HTR-8/SVneo (cell line): ENCODE measurements around the gene FEM1B.
A peak's percentile ranks its signal among the peaks of the same experiment; 100 is the strongest.
"Not testable (repeated sequence)": the region's sequence is repeated elsewhere in the genome, so short reads cannot be mapped to it uniquely, and the experiment has no call there.

Source experiments
- DNase-seq: peaks from one replicate; pipeline ENCODE4 v3.0.0; 2011; ENCODE audit warnings: low spot score, mixed read lengths; ENCODE audit not compliant: insufficient read length
- FAIRE-seq: peaks from 2 replicates; lab custom pipeline; 2011; peaks lifted over from hg19 to GRCh38; lab: Jason Lieb, UNC

FEM1B gene

DNA sequence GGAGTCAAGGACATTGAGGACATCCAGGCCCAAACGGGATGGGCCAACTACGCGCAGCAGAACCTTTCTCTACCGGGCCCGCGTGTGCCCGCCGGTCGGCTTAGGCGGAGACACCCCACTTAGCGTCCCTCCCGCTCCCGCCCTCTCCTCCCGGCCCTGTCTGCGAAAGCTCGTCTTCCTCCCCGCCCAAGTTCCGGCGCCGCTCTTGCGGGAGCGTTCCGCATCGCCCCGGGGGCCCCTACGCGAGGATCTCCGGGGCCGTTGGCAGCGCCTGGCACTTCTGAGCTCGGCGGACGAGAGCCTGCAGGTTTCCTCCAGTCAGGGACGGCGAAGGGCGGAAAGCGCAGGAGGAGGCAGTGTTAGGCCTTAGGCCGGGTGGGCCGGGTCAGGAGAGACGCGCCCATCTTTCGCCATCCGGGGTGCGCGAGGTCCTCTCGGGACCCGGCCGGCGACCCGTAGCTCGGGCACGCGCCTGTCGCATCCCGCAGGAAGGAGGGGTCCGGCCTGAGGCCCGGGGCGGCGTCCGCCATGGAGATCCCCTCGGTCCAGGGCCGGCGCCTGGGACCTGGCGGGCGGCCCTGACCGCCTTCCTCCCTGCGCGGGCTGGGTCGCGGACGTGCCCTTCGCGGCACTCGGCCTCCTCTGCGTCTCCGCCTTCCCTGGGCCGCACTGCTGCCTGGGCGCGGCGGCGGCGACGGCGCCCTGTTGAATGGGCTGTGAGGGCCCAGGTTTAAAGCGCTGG lies at the start of gene FEM1B:
Gene FEM1B, plus strand, starts transcription at position 143 of the 742 bp plus-strand sequence. CDS start 673 bp downstream, outside the sequence.
- FAIRE-seq (peak; percentile 79), DNase-seq (peak; percentile 79)

DNA sequence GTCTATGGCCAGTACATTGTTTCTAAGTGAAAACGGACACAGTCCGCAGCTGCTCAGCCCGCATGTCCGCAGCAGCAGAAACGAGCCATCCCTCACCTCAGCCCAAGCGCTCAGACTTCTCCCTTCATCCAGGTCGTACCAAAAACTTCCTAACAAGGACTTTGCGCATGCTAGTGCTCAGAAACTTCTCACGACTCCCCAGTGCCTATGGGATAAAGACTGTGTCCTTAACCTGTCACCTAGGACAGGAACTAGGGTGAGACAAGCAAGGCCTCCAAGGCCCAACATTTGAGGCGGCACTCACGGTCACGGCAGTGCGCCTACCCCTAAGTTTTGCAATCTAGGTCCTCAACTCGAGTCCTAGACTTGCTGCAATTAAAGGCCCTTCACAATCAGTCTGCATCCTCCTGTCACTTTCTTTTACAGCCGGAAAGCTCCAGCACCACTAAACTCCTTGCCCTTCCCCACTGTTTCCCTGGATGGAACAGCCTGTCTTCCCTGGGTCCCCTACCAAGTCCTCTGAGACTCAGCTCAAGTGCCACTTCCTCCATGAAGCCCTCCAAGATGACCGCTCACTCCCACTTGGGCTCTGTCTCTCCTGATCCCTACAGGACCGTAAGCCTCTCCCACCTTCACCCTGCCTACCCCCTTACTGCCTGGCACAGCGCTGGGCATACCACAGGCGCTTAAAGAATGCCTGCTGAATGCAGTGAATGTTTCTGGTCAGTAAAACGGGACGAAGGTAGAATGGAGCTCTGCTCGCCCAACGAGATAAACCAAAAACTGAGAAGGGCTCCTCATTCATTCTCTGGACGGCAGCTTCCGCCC lies 49.2 kb upstream of the FEM1B start:
- no peak for DNase-seq

DNA sequence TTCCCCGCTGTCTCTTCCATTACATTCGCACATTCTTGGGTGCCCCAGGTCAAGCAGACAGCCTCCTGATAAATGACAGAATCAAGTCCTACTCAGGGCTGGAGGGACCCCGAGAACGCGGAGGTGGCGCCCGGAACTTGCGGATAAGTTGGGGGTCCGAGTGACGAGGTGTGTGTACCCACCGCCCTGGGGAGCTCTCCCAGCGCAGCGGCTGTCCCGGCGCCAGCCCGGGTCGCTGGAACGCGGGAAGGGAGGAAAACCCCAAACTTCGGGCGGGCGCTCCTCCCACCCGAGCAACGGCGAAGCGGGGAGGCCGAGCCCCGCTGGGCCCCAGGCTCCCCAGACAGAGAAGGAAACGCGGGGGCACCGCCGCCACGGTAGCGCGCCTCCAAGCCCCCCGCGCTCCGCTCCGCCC lies 48.6 kb upstream of the FEM1B start:
- DNase-seq, result no peak

More for the DNA sequence above, 49.2 kb upstream of the FEM1B start:
- no peak for FAIRE-seq

DNA sequence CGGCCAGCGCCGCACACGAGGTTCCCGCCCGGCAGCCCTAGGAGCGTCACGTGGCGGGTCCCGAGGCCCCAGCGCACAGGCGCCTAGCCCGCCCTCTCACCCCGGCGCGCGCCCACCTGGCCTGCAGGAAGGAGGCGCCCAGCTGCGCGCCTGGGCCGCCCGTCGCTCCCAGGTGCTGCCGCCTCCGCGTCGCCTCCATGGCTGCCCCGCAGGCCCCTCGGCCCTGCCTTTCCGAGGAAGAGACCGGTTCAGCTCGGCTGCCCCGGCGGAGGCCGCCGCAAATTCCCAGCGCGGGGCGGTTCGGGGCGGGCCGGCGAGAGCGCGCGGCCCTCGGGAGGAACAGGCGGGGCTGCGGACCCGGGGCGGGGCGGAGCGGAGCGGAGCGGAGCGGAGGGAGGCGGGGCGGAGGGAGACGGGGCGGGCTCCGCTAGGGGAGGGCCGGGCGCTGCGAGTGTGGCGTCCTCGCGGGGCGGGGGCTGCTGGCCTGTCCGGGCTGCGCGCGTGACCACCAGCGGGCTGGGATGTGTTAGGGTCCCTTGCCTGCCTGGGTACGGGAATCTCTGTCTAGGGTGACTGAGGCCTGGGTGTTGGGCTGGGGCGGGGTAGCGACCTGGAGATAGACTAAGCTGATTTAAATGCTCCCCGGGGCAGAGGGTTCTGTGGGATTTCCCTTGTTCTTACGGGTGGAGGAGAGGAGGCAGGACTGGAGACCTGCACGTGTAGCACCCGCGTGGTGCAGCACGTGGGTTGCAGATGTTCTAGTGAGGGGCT lies 48.0 kb upstream of the FEM1B start, which contains the start of gene CLN6:
Gene CLN6, minus strand, starts transcription at position 343 of the 771 bp plus-strand sequence. Its CDS starts 144 bp downstream, at position 199.
- FAIRE-seq, result peak; percentile 86
- DNase-seq, result peak; percentile 87

More for the DNA sequence above, 48.6 kb upstream of the FEM1B start:
- no peak for FAIRE-seq

DNA sequence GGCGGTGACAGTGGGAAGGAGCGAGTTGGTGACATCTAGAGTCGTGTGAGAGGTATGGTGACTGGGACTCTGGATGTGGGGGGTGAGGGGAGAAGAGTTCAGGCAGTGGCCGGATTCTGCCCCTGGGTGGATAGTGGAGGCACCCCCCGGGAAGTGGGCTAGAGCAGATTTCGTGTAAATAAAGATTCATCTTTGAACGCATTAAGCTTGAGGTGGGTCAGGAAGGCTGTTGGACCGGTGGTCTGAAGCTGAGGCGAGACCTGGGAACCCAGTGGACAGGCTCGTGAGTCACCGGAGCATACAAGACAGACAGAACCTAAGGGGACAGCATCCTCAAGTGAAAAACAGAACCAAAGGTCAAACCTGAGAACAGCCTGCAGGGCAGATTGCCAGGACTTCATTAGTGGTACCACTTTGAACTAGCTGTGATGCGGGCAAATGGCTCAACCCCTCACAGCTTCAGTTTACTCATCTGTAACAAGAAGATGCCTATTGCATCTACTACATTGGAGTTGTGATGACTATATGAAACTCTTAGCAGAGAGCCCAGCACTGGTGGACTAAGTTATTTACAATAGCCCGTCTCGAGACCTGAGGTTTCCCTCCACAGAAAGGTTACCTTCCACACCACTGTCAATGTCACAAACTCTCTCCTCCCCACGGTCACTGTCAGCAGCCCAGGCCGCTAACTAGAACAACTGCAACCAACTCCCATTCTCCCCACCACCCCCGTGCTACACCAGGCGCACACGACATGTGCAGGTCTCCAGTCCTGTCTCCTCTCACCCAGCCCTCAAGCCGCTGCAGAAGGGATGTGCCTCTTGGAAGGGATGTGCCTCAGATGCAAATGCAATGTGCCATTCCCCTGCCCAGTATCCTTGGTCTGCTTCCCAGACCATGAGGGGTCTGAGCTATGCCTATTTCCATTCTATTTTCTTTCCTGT lies 47.1 kb upstream of the FEM1B start:
- no peak for FAIRE-seq
- DNase-seq, result no peak

DNA sequence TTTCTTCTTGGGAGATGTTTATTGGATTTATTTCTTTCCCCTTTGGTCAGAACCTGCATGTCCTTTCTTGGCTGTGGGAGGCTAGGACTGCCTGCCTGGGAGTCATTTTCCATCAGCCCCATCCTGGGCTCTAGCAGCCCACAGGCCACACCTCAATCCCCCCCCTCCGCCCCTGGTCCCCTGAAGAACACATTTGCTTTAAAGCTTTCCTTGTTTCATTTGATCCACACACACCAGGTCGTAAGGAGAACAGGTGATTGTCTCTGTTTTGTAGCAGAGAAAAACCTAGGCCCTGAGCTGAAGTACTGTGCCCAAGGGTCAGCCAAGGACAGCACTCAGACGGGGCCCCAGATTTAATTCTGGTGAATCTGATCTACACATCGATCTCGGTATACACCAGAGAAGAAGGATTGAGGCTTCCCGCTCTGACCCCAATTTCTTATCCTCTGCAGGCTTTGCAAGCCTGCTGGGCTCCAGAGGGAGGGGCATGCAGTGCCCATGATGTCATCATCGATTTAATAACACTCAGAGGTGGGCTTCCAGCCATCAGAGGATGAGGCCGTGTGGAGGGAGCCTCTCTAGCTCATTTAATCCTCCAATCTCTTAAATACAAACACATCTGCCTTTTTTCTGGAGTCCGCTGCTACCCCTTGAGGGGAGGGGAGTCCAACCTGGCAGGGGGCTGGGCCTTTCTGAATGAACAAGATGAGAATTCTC lies 46.3 kb upstream of the FEM1B start:
- FAIRE-seq (no peak), DNase-seq (no peak)

DNA sequence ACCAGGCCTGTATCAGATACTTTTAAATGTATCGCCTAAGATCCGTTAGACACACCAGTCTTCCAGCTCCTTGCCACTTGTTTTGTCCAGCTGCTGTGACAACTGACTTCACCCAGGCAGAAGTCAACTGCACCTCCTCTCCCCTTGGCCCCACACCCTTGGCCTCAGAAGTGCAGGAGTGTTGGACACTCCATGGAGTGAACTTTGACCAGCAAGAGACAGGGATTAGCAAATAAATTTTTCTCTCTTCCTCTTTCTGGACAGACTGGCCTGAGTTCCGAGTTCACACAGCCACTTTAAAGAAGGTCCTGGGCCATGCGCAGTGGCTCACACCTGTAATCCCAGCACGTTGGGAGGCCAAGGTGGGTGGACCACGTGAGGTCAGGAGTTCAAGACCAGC lies 45.1 kb upstream of the FEM1B start:
- FAIRE-seq (no peak), DNase-seq (no peak)

DNA sequence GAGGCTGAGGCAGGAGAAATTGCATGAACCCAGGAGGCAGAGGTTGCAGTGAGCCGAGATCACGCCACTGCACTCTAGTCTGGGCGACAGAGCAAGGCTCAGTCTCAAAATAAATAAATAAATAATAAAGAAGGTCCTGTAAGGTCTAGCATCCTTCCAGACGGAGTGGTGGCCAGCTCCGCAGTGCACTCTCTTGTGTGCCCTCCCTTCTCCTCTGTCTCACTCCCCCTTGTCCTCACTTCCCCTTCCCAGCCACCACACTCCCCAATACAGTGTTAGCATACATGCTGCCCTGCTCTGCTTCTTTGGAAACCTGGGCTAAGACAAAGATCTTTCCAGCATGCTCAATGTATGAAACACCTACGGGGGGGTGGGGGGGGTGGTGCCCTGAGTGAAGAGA lies 44.6 kb upstream of the FEM1B start:
- DNase-seq (no peak), FAIRE-seq (no peak)

DNA sequence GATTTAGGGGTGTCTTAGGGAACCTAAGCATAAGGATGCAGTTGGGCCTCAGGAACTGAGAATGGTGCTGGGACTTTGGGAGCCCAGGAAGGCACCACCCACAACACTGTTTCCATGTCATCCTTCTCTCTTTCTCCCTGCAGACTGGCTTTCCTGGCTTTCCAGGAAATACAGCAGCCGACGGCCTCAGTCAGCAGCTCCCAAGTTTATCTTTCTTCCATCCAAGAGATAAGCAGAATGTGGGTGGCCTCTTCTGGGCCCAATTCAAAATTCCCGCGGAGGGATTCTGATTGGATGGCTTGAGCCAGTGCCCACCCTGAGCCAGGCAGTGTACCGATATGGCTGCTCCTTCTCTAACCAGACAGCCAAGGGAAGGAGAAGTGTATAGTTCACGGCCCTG lies 43.5 kb upstream of the FEM1B start:
- FAIRE-seq (no peak), DNase-seq (no peak)

DNA sequence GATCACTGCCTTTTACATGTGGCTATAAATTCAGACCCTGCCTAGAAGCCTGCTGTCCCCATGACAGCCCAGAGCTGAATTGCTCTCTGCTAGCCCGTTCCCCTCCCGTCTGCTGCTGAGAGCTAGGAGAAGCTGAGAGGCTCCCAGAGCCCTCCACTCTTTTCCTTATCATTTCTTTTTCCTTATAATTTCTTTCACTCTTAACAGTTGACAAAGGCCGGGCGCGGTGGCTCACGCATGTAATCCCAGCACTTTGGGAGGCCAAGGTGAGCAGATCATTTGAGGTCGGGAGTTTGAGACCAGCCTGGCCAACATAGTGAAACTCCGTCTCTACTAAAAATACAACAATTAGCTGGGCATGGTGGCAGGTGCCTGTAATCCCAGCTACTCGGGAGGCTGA lies 43.0 kb upstream of the FEM1B start:
- not testable (repeated sequence) for FAIRE-seq, DNase-seq

DNA sequence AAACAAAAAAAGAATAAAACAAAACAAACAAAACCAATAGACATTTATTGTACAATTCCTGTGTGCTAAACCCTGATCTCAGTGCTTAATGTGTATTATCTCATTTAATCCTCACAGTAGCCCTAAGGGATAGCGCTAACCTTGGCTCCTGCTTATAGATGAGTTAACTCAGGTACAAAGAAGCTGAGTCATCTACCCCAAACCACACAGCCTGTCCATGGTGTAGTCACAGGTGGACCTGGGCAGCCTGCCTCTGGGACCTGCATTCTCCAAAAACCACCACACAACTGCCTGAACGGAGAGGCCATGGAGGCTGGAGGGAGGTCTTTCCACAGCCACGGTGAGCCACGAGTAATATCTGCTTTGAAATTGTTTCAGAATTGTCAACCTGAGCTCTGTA lies 42.5 kb upstream of the FEM1B start:
- FAIRE-seq, result no peak
- no peak for DNase-seq

DNA sequence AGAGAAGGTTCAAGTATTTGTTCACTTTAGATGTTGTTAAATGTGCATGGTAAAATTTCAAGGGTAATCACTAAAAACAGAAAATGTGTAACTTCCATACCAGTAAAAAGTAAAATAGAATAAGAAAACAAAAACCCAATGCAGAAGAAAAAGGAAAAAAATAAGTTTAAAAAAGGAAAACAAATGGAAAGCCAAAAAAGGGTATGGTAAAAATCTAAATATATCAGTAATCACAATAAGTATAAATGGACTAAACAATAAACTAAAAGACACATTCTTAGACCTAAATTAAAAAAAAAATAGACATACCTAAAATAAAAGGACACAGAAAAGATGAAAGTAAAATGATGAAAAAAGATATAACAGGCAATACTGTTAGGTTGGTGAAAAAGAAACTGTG lies 38.5 kb upstream of the FEM1B start:
- DNase-seq (no peak), FAIRE-seq (no peak)

DNA sequence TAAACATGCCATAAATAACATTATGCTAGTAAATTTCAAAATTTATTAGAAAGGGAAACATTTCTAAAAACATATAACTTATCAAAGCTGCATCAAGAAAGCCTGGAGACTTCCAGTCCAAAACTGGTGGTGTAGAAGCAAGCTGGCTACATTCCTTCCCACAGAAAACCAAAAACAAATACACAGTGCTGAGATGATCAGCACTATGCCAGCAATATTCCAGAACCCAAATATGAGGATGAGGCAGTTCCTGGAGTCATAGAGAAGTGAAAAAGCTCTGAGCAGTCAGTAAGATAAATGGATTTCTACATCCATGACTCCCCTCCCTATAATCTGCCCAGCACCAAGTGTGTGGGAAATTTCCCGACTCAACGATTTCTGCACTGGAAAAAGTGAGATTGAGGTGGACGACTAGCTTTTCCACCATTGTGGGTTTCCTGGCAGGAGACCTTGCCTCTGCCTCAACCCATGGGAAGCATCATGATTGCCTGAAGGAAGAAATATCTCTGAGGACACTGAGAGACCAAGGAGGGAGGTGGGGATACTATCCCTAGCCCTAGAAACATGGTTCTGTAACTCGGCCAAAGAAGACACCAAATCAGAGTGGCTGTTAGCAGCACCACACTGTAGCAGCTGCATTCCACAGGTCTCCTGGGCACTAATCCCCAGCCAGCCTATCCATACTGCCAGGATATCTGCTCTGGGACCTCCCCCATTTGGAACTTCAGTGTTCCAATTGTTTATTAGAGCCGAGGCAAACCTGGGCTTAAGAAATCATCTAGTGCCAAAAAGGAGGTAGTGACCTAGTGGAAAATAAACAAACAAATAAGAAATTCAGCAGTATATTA lies 36.2 kb upstream of the FEM1B start:
- no peak for FAIRE-seq
- no peak for DNase-seq

DNA sequence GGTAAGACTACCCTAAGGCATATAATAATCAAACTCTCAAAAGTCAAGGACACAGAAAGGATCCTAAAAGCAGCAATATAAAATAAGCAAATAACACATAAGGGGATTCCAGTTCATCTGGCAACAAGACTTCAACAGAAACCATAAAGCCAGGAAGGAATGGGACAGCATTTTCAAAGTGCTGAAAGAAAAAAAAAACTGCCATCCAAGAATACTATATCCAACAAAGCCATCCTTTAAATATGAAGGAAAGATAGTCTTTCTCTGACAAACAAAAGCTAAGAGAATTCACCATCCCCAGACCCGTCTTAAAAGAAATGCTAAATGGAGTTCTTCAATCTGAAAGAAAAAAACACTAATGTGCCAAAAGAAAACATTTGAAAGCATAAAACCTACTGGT lies 33.3 kb upstream of the FEM1B start:
- DNase-seq (no peak), FAIRE-seq (no peak)

DNA sequence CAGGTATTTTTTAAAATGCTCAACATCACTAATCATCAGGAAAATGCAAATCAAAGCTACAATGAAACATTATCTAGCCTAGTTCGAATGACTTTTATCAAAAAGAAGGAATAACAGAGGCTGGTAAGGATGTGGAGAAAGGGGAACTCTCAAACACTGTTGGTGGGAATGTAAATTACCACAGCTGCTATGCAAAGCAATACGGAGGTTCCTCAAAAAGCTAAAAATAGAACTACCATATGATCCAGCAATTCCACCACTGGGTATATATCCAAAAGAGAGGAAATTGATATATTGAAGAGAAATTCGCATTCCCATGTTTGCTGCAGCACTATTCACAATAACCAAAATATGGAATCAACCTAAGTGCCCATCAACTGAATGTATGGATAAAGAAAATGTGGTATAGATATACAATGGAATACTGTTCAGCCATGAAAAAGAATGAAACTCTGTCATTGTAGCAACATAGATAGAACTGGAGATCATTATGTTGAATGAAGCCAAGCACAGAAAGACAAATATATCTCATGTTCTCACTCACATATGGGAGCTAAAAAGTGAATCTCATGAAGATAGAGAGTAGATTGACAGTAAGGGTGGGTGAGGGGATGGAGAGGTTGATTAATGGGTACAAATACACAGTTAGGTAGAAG lies 28.4 kb upstream of the FEM1B start:
- DNase-seq (no peak), FAIRE-seq (no peak)

DNA sequence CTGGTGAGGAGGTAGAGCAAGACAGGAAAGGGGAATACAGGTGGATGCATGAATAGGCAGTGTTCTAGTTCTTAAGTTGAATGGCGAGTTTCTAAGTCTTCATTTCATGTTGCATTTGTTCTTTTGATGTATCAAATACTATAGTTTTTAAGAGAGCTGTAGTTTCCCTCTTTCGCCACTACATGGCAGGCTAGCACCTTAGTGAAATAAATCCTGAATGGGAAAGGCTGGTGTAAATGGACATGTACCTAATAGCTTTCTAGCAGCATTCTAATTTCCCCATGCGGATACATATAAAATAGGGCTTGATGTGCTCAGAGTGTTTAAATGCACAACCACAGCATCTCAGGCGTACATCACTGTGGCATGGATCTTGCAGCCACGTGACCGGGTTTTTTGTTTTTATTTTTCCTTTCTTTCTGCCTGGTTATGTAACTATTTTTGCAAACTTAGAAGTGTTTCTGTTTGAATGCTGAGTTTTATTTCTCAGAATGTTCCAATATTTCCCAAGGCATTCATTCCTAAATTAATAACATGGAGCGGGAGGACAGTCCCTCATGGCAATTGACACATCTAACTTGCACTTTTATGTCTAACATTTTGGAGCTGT lies 24.5 kb upstream of the FEM1B start:
- peak; percentile 77 for DNase-seq
- FAIRE-seq, result peak; percentile 48
